Measurements from ENCODE around the gene DUSP23.

DNA sequence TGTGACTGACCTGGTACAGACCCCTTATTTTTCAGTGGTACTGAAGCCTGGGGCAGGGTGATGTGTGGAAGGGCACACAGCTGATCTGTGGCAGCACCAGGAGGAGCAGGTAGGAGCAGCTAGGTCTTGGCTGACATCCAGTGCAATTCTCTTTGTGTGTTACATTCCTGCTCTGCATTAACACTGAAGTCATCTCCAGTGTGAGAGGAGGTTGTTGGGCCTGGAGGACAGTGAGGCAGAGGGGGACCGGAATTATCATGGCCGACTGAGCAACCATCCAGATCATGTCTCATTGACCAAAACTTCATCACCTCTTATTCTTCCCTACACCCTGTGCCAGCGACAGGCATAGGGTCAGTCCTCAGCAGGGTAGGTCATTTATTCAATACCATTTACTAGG lies 47.4 kb downstream of the DUSP23 start:
- TF ChIP-seq NANOG (IDR thresholded peaks at IDR 0.05; ENCODE audit: borderline replicate concordance): no peak
- TF ChIP-seq CTCF (conservative IDR thresholded peaks at IDR 0.05; ENCODE audit: low read depth in 2 of 2): no peak
- TF ChIP-seq EZH2 (IDR thresholded peaks at IDR 0.05; ENCODE audit: low read depth, unreplicated experiment): no peak
- TF ChIP-seq CREB1 (CRISPR knock-in tag; IDR thresholded peaks at IDR 0.05; ENCODE audit: low read depth): no peak
- no peak for TF ChIP-seq EZH2phosphoT487 (IDR thresholded peaks at IDR 0.05; ENCODE audit: unreplicated experiment)
- no peak for TF ChIP-seq POLR2AphosphoS5 (IDR thresholded peaks at IDR 0.05; ENCODE audit: low read depth)
- TF ChIP-seq, protein P1, sequence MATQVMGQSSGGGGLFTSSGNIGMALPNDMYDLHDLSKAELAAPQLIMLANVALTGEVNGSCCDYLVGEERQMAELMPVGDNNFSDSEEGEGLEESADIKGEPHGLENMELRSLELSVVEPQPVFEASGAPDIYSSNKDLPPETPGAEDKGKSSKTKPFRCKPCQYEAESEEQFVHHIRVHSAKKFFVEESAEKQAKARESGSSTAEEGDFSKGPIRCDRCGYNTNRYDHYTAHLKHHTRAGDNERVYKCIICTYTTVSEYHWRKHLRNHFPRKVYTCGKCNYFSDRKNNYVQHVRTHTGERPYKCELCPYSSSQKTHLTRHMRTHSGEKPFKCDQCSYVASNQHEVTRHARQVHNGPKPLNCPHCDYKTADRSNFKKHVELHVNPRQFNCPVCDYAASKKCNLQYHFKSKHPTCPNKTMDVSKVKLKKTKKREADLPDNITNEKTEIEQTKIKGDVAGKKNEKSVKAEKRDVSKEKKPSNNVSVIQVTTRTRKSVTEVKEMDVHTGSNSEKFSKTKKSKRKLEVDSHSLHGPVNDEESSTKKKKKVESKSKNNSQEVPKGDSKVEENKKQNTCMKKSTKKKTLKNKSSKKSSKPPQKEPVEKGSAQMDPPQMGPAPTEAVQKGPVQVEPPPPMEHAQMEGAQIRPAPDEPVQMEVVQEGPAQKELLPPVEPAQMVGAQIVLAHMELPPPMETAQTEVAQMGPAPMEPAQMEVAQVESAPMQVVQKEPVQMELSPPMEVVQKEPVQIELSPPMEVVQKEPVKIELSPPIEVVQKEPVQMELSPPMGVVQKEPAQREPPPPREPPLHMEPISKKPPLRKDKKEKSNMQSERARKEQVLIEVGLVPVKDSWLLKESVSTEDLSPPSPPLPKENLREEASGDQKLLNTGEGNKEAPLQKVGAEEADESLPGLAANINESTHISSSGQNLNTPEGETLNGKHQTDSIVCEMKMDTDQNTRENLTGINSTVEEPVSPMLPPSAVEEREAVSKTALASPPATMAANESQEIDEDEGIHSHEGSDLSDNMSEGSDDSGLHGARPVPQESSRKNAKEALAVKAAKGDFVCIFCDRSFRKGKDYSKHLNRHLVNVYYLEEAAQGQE (IDR thresholded peaks at IDR 0.05; ENCODE audit: unreplicated experiment): no peak
- TF ChIP-seq JUNB (IDR thresholded peaks at IDR 0.05; ENCODE audit: unreplicated experiment): no peak
- no peak for TF ChIP-seq ZNF331 (CRISPR knock-in tag; IDR thresholded peaks at IDR 0.05; ENCODE audit: low read depth)
- TF ChIP-seq ETS1 (IDR thresholded peaks at IDR 0.05): no peak
- no peak for TF ChIP-seq STAT1 (IDR thresholded peaks at IDR 0.05; ENCODE audit: unreplicated experiment)
- TF ChIP-seq ZNF114 (CRISPR knock-in tag; IDR thresholded peaks at IDR 0.05): no peak
